GM19328 (cell line): ENCODE data around the gene PCDHGC4.

Experiments
- ATAC-seq: cut with Tn5 transposase; IDR thresholded peaks from one replicate; pipeline ENCODE4 v1.9.1; 2021; ENCODE audit warnings: mild to moderate bottlenecking, moderate library complexity; ENCODE audit not compliant: unreplicated experiment

The PCDHGC4 gene

DNA sequence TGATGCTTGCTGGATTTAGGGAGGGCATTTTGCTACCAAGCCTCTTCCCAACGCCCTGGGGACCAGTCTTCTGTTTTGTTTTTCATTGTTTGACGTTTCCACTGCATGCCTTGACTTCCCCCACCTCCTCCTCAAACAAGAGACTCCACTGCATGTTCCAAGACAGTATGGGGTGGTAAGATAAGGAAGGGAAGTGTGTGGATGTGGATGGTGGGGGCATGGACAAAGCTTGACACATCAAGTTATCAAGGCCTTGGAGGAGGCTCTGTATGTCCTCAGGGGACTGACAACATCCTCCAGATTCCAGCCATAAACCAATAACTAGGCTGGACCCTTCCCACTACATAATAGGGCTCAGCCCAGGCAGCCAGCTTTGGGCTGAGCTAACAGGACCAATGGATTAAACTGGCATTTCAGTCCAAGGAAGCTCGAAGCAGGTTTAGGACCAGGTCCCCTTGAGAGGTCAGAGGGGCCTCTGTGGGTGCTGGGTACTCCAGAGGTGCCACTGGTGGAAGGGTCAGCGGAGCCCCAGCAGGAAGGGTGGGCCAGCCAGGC lies 27.0 kb downstream of the PCDHGC4 start:
- ATAC-seq: no peak

GRCh38 chr5:141512390-141512910 lies 27.6 kb downstream of the PCDHGC4 start:
- ATAC-seq: no peak

GRCh38 chr5:141512911-141513626 lies 28.2 kb downstream of the PCDHGC4 start:
- ATAC-seq: no peak

DNA sequence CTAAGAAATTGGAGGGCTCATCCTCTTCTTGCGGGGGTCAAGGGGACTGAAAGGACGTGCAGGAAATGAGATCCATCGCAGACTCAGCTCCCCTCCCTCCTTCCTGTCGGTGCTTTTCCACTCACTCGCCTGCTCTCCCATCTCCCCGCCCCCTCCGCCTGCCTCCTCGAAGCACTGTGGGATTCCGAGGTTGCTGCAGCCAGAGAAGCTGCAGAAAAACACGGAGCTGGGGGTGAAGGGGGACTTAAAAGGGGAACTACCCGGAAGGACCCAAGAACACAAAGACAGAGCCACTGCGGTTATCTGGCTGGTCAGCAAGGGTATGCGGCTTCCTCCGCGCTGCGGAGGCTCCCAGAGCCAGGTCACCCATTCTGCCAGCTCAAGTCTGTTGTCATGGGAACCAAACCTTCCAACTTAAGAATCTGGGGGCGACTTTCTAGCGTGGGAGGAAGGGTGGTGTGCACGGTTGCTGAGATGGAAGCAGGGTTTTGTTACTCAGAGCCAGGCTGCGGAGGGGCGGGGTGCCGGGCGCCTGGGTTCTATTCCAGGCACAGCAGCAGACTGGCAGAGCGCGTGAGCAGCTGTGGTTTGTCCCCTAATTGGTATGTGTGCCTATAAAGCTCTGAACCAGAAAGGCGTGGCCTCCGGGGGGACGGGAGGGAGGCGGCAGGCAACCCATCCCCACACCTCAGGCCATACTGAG lies 28.9 kb downstream of the PCDHGC4 start:
- peak; percentile 38 for ATAC-seq

DNA sequence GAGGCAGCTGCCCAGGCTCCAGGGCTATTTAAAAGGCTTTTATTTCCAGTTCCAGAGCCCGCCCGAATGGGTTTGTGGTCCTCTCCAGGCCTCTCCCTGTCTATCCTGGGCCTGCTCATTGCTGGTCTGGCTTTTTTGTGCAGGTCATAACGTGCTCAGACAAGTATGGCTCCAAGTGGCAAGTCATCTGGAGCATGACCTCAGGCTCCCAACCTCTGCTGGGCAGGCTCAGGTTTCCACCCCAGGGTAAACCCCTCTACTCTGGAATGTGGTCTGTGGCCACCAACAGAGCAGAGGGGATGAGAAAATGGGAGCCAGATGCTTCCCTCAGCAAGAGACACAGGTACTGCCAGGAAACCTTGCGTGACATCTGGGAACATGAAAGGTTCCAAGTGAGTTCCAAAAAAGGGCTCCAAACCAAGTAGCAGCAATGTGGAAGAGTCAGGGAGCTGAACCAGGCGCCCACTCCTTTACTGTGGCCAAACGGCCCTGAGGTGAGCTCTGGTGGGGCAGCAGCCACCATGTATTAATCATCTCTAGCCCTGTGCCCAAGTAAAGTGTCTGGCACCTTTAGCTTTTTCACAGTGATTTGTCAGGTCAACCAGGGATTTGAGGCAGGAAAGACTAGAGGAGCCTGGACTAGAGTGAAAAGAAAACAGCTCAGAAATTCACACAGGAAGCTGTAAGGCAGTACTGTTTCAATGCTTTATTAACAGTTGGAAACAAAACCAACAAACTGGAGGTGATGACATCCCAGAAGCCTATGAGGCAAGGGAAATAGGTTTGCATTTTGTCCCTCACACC lies 29.7 kb downstream of the PCDHGC4 start:
- ATAC-seq: no peak

DNA sequence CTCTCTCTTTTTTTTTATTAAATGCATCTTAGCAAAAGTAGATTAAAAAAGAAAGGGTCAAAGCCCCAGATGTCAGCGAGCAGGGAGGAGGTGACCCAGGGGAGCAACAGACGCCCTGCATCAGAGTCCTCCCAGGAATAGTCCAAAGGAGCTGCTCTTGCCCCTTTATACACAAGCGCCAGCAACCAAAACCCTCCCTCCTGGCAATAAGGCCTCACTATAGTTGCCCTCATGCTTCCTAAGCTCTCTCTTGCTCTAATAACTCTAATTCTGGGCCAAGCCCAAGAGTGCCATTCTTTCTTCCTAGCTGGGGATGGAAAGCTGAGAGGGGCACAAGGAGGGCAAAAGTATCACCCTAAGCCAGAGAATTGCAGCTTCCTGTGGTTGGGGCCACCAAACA lies 30.3 kb downstream of the PCDHGC4 start:
- ATAC-seq: no peak

DNA sequence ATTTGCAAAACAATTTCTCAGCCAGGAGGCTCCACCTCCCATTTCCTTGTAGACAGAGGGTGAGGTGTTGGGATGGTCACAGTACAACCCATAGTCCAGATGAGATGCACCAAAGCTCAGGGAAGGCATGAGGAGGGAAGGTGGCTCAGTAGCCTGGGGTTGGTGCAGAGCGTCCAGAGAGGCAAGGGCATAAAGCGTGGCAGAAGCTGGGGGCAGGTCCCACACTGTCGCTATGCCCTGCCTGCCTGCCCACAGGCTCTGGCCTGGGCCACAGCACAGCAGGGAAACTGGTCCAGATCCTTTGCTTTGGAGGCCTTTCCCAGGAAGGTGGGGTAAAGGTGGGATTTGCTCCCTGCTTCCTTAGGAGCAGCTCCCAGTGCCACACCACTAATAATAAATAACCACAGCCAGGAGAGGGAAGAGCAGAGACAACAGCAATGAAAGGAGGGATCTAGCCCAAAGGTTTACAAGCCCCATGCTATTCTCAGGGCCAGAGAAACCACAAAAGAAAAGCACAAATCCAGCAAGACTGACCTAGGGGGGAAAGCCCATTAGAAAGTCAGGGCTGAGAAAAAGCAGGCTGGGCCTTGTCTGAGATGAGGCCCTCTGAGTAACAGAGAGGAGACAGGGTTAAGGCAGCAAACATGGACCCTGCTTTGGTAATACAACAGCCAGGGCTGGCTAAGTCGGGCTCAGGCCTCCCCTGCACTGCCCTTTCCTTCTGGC lies 31.3 kb downstream of the PCDHGC4 start:
- no peak for ATAC-seq

- no peak for ATAC-seq
These were observed 31.8 kb downstream of the PCDHGC4 start for GRCh38 chr5:141516672-141517025.

DNA sequence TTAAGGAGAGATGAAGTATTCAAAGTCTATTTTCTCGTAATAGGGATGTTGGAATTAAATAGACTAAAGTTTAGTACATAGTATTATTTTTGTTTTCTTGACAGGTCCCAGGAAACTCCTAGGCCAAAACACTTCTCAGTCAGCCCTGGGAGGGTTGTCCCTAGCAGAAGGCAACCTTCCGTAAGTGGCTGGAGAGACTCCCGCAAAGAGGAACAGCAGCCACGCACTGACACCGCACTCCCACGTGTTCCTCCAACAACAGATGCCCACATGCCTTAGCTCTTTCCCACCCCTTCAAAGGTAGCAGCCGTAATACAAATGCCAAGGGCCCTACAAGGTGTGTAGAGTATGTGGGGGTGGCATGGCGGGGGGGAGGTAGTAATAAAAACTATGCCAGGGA lies 32.5 kb downstream of the PCDHGC4 start:
- ATAC-seq: no peak

- ATAC-seq: no peak
These were observed 33.2 kb downstream of the PCDHGC4 start for GRCh38 chr5:141517880-141518617.

DNA sequence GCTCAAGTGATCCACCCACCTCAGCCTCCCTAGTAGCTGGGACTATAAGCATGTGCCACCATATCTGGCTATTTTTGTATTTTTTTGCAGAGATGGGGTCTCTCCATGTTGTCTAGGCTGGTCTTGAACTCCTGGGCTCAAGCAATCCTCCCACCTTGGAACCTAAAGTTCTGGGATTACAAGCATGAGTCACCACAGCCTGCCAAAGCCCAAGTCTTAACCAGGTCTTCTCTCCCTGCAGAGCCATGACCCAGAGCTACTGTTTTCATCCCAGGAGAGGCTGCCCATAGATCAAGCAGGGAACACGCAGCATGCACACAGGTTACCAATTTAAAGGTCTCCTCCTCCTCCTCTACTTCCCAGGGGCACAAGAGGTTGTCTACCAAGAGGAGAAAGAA lies 33.8 kb downstream of the PCDHGC4 start:
- ATAC-seq: no peak

- ATAC-seq: no peak
These were observed 35.1 kb downstream of the PCDHGC4 start for GRCh38 chr5:141519605-141520565.

GRCh38 chr5:141521244-141521781 lies 36.5 kb downstream of the PCDHGC4 start:
- ATAC-seq: no peak

- no peak for ATAC-seq
These were observed 37.5 kb downstream of the PCDHGC4 start for GRCh38 chr5:141522301-141522700.

DNA sequence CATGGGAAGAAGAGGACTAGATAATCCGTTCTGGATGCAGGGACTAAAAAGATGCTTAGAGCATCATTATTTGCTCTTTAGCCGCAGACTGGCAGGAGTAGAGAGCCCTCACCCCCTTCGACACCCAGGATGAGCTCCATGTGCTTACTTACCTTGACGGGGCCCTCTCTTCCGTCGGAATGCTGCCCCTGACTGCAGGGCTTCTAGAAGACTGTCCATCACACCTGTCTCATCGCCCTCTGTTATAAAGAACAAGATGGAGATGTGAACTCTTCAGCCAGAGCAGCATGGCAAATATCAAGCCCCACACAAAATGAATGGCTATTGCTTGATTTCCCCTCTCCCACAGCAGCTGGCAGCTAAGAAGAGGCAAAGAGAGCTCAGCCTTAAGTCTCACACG lies 39.2 kb downstream of the PCDHGC4 start:
- no peak for ATAC-seq

DNA sequence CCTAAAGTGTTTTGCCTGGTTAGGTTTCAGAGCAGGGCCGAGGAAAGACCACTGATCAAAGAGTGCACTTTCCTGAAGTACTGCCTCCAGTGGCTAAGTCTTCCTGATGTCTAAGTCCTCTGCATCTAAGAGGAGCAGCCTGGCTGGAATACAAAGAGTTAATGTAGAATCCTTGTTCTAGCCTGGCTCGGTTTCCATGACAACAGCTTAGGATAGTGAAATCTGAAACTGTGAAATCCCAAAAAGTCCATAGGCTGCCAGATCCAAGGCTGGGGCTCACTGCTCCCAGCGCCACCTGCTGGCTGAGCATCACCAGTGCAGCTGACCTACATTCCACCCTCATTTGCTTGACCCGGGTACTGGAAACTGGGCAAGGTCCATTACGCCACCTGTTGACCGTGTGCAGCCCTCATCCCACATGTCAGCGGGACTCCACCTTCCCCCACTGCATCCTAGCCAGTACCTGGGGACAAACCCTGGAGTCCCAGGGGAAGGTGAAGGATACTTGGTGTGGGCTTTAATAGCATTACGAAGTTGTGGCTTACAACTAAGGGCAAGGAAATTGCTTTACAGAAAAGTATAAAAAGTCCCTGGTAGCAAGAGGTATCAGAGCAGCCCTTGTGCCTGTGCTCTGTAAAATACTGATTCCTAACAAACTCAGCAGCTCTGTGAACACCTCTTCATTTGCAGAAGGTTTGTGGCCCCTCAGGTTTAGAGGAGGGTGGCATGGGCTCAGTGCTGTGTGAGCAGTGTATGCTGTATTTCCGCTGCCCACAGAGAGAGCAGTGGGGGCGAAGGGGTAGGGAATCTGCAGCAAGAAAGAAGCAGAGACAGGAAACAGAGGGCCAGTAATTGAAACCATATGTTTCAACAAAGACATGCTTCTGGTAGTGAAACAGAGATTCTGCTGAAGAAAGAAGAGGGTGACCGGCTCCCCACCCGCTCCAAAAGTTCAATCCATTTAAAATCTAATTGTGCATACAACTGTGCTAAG lies 40.1 kb downstream of the PCDHGC4 start:
- peak; percentile 53 for ATAC-seq

DNA sequence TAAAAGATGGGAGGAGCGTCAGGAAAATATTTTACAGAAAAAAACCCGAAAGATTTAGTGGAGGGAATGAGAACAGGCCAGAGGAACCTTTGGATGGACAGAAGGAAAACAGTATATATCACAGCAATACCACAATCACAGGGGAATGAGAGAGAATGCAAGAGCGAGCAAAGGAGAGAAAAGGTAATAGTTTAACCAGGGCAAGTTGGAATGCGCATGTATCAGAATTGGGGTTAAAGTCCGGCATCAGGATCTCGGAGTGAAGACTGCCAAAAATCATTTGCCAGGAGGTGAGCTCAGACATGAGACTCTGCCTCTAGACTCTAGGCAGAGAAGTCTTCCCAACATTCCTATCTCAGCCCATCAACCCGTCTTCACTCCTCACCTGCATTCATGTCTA lies 40.8 kb downstream of the PCDHGC4 start:
- ATAC-seq: no peak
